Measurements from ENCODE around the gene WDFY1. TPM values are rescaled to one million over a fixed set of nuclear protein-coding genes. Genes with fewer than 3 reads are reported as not detected.

WDFY1 gene
- total RNA-seq, 3 donors from 2014 or later, result 49.0 to 66.7 (median 65.8) TPM

DNA sequence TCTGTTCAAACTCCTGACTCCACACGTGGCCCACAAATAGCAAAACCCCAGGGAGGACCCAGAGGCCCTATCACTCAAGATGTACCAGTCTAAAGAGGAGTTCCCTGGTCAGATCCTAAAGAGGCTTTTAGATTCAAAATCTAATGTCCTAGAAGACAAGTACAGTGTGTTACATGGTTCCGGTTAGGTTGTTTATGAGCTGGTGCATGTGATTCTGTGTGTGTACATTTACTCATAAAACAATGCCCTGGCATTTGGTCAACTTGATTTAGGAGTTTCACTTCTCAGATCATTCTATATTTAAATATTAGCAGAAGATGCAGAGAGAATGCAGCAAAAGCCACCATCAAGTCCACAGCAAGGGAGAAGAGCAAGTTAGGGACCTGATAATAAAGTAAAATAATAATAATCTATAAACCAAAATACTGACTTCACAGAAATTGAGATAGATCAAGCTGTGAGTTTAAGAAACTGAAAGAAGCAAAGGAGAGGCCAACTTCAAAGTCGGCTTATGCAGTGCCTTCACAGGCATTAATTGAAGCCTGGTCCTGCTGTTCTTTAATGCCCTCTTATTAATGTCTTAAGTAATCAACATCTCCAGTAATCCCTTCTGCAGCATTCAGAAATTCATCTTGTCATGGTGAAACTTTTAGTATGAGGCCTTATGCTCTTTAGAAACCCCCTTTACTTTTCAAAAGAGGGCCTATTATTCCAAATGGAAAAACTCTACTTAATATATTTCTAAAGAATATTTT is 103.5 kb downstream of the WDFY1 start:
- TF ChIP-seq, protein P1, sequence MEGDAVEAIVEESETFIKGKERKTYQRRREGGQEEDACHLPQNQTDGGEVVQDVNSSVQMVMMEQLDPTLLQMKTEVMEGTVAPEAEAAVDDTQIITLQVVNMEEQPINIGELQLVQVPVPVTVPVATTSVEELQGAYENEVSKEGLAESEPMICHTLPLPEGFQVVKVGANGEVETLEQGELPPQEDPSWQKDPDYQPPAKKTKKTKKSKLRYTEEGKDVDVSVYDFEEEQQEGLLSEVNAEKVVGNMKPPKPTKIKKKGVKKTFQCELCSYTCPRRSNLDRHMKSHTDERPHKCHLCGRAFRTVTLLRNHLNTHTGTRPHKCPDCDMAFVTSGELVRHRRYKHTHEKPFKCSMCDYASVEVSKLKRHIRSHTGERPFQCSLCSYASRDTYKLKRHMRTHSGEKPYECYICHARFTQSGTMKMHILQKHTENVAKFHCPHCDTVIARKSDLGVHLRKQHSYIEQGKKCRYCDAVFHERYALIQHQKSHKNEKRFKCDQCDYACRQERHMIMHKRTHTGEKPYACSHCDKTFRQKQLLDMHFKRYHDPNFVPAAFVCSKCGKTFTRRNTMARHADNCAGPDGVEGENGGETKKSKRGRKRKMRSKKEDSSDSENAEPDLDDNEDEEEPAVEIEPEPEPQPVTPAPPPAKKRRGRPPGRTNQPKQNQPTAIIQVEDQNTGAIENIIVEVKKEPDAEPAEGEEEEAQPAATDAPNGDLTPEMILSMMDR (IDR thresholded peaks at IDR 0.05), result no peak
- intact Hi-C loops (cut with DNase I, micrococcal nuclease), result no loop called here
- no peaks in the 10 kb centered on the region for H3K36me3 ChIP-seq (ENCODE audit: low read depth)
- H3K4me1 ChIP-seq (ENCODE audit: low read depth), result peaks cover 10% of the 10 kb centered on the region
- no peak overlapping the region for H3K4me3 ChIP-seq
- ATAC-seq (peak; percentile 19), DNase-seq (peak in 1 of 3 donors; percentile 63)
- H3K9me3 ChIP-seq, result no peaks in the 10 kb centered on the region

DNA sequence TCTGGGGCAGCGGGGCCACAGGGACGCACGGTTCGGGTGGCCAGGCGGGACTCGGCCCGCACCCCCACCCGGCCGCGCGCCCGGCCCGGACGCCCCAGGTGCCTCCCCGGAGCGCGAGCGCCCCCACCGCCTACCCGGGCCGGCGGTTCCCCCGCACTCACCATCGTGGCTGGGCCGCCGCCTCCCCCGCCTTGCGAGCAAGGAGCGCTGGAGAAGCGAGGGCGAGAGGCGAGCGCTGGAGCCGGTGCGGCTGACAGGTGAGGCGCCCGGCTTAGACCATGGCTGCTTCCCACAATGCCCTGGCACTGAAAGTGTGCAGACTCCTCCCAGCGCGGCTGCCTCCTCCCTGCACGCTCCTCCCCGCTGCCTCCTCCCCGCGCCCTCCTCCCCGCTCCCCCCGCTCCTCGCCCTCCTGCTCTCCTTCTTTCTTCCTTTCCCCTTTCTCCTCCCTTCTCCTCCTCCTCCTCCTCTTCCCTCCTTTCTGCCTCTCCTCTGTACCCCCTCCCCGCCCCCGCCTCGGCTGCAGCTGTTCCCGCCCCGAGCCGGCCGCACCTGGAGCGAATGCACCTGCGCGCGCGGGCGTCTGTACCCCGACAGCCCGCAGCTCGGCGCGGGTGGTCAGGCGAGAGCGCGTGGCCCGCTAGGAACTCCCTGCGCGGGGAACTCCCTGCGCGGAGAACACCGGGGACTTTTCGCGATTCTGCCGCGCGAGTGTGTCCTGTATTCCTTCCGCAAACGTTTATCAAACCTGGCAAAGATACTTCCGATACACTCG is 107.7 kb downstream of the WDFY1 start, which contains the start of gene AP1S3:
AP1S3 (minus strand) TSS at position 296 of the 775 bp plus-strand sequence; CDS start at position 164, 132 bp downstream.
- peak within 1 kb of the TSS; percentile 42 for H3K4me3 ChIP-seq
- intact Hi-C loops (cut with DNase I, micrococcal nuclease), result no loop called here
- DNase-seq (peak; percentile 88 to 91 (median 90)), ATAC-seq (peak; percentile 97)
- H3K4me1 ChIP-seq (ENCODE audit: low read depth), result peaks cover 13% of the 10 kb centered on the region
- no peaks in the 10 kb centered on the region for H3K36me3 ChIP-seq (ENCODE audit: low read depth)
- no peaks in the 10 kb centered on the region for H3K9me3 ChIP-seq
- TF ChIP-seq, protein P1 (IDR thresholded peaks at IDR 0.05), result no peak

DNA sequence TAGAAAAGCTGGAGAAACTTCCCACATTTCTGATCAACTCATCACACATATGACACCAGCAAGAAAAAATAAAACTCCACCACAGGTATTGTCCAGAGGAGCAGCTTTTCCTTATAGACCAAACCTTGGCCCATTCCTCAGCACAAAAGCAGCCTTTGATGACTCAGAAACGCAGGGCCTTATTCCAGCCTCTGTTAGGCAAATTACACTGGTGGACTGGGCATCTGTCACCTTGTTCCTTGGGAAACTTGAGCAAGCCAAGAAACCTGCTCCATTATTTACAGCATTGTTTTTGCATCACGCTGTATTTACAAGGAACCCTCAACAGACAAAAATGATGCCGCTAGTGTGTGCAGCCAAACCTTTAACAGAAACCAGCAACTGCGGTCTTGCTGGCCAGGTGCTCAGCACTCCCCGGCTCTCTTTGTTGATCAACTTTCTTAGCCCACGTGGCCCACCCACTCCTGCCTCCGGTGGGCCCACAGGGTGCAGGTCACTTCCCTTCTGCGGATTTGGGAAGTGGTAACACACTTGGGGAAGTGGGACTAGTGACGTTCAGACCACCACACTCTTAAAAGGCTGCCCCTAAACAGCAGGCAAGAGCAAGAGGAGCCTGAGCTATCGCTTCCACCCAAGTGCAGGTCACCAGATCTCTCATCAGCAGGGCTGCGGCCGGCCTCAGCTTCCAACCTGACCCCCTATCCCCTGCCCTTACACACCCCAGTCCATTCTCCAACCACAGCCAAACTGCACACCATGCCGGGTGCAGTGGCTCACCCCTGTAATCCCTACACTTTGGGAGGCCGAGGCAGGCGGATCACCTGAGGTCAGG is 109.2 kb downstream of the WDFY1 start:
- Histone ChIP-seq H3K4me3 (no peak overlapping the region), H3K9me3 (no peaks in the 10 kb centered on the region), H3K36me3 (ENCODE audit: low read depth) (no peaks in the 10 kb centered on the region), H3K4me1 (ENCODE audit: low read depth) (peaks cover 9% of the 10 kb centered on the region)
- intact Hi-C loops (cut with DNase I, micrococcal nuclease), result no loop called here
- DNase-seq (peak; percentile 27 to 54 (median 31)), ATAC-seq (no peak)
- TF ChIP-seq, protein P1 (IDR thresholded peaks at IDR 0.05), result no peak

DNA sequence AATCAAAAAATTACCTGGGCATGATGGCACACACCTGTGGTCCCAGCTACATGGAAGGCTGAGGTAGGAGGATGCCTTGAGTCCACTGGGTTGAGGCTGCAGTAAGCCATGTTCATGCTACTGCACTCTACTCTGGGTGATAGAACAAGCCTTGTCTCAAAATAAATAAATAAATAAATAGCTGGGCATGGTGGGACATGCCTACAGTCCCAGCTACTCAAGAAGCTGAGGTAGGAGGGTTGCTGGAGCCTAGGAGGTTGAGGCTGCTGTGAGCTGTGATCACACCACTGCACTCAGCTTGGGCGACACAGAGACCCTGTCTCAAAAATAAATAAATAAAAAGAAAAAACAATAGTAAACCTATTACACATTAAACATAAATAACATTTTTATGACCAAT is 110.7 kb downstream of the WDFY1 start:
- TF ChIP-seq, protein P1 (IDR thresholded peaks at IDR 0.05), result no peak
- ATAC-seq, result no peak
- intact Hi-C loops (cut with DNase I, micrococcal nuclease), result no loop called here
- Histone ChIP-seq H3K36me3 (ENCODE audit: low read depth) (no peaks in the 10 kb centered on the region), H3K4me1 (ENCODE audit: low read depth) (peaks cover 9% of the 10 kb centered on the region), H3K9me3 (no peaks in the 10 kb centered on the region), H3K4me3 (no peak overlapping the region)
- DNase-seq, result no peak

DNA sequence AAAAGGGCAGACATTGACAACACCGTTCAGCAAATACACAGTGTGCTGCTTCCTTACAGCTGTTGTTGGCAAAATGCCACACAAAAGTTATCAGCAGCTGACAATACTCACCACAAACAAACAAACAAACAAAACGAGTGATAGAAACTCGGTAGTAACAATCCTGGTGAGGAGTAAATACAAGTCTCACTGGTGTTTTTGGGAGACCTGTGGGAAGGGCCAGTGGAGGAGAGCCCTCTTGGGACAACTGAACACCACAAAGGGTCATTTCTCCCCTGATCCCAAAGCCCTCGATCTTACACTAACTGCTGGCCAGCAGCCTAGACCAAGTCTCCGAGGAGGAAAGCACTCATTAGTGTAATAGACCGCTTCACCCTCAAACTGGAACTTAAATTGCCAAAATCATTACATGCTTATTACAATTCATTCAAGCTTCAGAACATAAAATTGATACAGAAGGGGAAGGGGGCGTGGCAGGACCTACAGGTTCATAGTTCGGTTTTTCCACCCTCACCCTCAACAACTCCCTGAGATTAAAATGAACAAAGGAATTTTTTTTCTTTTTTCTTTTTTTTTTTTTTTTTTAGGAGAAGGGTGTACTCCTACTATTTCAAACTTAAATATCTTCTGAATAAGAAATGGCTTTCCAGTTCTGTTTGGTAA is 112.8 kb downstream of the WDFY1 start:
- Histone ChIP-seq H3K4me3 (no peak overlapping the region), H3K4me1 (ENCODE audit: low read depth) (peaks cover 9% of the 10 kb centered on the region), H3K36me3 (ENCODE audit: low read depth) (no peaks in the 10 kb centered on the region), H3K9me3 (no peaks in the 10 kb centered on the region)
- DNase-seq (peak in 1 of 3 donors; percentile 12), ATAC-seq (no peak)
- intact Hi-C loops (cut with DNase I, micrococcal nuclease), result no loop called here
- TF ChIP-seq, protein P1 (IDR thresholded peaks at IDR 0.05), result no peak
